GM18502 (cell line): Measurements from ENCODE around the gene FECH.
"Not testable (repeated sequence)": the region's sequence is repeated elsewhere in the genome, so short reads cannot be mapped to it uniquely, and the experiment has no call there.

Source experiments
- ATAC-seq: cut with Tn5 transposase; IDR thresholded peaks from one replicate; pipeline ENCODE4 v1.9.1; 2021; ENCODE audit warnings: mild to moderate bottlenecking; ENCODE audit not compliant: unreplicated experiment, poor library complexity

The FECH gene, protein sequence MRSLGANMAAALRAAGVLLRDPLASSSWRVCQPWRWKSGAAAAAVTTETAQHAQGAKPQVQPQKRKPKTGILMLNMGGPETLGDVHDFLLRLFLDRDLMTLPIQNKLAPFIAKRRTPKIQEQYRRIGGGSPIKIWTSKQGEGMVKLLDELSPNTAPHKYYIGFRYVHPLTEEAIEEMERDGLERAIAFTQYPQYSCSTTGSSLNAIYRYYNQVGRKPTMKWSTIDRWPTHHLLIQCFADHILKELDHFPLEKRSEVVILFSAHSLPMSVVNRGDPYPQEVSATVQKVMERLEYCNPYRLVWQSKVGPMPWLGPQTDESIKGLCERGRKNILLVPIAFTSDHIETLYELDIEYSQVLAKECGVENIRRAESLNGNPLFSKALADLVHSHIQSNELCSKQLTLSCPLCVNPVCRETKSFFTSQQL

DNA sequence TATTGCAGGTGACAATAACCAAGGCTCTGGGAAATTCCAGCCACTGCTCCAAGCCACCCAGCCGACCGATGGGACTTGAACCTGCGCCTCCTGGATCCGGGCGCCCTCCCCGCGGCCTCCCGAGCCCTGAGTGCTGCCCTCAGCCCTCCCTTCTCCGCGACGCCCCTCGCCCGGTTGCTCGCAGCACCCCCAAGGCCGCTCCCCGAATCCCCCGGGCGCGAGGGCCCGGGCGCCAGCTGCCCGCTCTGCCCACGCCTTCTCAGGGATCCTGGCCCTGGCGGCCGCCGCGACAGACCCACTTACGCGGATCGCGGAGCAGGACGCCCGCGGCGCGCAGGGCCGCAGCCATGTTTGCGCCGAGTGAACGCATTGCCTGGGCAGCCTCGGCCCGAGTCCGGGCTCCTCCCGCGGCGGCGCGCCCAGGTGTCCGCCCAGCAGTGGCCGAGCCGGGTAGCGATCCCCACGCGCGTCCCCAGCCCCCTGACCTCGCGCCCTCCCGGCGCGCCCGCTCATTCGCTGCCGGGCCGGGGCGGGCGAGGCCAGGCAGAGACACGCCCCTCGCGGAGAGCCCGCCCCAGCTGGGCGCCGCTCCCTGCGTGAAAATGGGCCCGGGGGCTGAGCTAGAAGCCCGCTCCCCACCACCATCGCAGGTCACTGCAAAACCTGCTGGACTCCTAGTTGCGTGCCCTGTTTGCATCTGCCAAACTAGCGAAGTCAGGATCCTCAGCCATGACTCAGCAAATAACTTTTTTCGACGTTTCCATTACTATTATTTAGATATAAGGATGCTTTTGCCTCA is at the start of gene FECH:
Gene FECH, minus strand, starts transcription at position 452 of the 799 bp plus-strand sequence. Its CDS starts 82 bp downstream, at position 370.
- peak; percentile 96 for ATAC-seq

DNA sequence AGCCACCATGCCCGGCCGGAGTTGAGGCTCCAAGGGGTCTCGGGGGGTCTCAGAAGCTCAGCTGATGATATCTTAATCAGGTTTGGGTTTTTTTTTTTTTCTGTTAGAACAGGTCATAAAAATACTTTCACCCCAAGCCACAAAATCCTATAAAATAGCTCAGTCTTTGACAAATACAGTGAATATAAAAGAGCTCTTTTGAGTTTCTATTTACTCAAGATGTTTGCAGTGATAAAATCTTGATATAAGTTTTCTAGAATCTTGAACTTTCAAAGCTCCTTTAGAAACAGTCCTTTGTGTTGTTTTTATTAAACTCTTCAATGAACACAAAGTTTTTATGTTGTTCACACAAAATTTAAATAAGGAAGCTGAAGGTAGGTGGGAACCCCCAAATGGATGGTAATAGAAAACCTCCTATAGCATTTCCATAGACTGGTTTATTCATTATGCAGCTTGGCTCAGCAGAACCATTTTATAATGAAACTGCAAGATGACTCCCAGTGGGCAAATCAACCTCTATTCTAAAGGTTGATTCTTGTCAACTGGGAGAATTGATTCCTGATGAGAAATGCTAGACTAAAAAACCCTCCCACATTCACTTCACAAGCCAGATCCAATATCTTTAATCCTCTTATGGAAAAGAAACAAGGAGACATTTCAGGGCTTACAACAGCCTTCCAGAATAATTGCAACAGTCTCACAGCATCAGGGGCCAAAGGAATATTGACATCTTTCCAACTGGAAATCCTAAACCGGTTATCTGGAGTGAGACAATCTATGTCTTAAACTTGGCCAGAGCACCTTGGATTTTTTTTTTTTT is 48.7 kb upstream of the FECH start:
- no peak for ATAC-seq

DNA sequence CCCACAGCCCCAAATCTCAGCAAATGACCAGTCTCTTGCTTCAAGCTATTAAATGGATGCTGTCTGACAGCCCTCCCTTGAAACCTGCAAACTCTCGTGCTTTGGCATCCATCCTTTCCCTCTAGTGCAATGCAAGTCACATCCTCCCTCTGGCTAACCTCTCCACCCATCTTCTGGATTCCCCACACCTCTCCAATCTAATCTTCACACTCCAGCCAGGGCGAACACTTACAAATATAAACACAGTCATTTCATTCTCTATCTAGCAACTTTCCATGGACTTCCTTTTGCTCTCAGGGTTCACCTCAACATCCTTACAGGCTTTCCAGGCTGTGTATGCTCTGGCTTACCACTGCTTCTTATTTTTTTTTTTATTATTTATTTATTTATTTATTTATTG is 45.2 kb upstream of the FECH start:
- ATAC-seq = no peak

DNA sequence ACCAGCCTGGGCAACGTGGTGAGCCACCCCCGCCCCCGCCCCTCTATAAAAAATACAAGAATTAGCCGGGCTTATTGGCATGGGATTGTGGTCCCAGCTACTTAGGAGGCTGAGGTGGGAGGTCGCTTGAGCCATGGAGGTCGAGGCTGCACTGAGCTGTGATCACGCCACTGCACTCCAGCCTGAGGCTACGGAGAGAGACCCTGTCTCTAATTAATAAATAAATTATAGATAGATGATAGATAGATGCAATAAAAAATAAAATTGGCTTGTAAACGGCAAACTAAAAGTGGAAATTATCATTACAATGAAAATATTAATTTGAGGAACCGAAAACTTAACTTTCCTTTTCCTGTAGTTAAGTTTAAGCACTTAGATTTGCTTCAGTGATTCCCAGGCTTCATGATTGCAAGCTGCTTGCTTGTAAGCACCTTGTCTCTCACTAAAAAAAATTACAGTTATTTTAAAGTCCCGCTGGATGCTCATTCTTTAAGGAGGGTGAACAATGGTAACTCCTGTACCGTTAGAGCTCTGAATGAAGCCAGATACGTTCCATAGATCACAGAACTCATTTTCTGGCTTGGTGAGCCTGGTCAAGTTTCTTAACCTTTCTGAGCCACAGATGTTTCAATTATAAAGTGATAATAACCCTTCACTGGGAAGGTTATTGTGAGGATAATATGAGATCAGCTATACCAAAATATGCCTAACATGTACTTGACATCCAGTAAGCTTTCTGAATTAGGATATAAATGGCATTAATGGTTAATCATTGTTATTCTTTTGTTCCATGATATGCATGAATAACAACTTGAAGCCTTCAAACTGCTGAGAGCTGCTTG is 44.5 kb upstream of the FECH start:
- ATAC-seq = peak; percentile 41

DNA sequence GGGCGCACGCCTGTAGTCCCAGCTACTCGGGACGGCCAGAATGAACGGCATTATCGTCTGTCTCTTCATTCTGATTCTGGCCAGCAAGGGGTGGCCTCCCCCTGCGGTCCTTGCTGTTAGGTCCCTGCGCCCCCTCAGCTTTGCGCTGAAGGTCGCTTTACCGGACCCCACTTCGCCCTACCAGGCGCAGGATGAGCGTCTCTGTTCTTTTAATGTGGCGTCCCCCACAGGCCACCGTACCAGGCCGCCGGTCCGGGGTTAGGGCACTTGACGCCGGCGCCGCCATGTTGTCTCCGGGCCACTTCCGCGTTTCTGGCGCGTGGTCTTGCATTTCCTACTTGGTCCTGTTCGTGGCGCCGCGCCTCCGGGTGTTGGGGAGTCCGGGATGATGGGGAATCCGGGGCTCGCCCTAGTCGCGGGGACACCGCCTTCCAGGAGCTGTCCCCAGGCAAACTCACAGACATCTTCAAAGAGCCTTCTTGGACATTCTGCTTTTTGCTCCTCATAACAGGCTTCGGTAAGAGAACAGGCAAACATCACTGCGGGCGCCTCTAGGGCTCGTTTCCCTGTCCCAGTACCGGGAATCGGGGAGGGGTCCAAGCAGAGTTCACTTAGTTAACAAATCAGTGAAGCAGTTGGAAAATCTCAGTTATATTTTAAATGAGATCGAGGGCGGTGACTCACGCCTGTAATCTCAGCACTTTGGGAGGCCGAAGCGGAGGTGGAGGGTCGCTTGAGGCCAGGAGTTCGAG is 43.7 kb upstream of the FECH start:
- ATAC-seq = peak; percentile 91

DNA sequence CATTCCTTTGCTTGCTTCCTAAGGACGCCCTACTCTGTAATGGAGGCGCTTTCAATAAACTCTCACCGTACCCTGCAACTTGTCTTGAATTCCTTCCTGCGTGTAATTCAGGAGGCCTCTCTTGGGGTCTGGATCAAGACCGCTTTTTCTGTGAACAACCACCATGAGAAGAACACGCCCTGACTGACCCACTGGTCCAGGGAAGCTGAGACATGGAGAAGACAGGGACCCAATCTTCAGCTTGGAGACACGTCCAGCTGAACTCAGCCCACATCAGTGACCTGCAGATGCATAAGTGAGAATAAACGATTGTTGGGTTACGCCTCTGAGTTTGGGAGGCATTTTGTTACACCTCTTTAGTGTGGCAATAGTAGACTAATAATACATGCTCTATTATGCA is 42.9 kb upstream of the FECH start:
- ATAC-seq = no peak

DNA sequence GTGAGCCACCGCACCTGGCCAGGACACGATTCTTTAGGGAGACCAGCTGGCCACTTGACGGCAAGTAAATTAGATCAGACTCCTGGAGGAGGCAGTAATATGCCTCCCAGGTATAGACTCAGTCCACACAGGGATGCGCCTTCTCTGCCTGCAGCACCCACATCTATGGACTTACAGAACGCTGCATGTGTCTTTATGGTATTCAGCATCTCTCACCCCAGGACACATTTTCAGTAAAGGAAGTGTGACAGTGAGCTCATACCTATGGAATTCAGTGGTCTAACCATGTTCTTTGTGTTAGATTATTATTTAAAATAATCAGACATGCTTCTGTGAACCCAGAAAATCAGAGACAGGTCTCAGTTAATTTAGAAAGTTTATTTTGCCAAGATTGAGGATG is 41.0 kb upstream of the FECH start:
- no peak for ATAC-seq

DNA sequence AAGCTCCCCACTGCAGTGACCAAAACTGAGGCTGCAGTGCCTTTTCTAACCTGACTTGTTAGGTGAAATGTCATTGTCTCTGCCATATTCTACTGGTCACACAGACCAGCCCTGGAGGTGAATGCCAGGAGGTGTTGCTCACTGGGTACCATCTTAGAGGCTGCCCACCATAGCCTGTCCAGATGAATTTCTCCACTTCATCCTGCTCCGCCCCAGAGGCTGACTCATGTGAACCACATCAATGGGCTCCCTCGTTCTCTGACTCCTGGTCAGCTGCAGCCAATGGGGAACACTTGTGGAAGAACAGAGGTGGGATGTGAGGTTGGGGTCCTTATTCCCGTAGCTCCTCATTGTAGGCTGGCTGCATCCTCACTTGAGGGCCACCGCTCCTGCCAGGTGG is 38.5 kb upstream of the FECH start:
- ATAC-seq = no peak

DNA sequence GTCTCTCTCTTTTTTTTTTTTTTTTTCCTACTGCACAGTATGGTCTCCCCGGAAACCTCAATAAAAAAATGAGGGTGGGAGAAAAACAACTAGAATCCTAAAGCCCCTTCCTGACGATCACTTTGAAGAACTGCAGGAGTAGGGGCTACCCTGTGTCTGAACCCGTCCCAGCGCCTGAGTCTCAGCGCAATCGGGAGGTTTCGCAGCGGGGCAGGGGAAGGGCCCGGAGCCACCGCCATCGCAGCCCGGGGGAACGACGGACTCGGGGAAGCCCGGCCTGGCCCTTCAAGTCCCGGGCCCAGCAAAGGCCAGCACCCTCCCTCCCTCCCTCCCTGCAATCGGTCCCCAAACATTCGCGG is 34.7 kb upstream of the FECH start:
- ATAC-seq = peak; percentile 22

DNA sequence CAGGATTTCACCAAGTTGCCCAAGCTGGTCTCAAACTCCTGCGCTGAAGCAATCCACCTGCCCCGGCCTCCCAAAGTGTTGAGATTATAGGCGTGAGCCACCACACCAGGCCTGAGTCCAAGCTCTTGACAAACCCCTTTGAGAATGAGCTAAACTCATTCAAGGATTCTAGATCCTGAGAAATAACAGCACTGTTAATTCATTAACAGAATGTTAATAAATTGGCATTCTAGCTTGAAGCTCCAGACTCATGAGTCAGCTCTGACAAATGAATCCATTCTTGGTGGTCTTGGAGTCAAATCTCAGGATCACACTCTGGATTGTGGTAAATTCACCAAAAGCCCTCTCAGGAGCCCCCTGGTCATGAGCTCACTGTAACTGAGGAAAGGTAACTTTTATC is 33.4 kb upstream of the FECH start:
- ATAC-seq = no peak

DNA sequence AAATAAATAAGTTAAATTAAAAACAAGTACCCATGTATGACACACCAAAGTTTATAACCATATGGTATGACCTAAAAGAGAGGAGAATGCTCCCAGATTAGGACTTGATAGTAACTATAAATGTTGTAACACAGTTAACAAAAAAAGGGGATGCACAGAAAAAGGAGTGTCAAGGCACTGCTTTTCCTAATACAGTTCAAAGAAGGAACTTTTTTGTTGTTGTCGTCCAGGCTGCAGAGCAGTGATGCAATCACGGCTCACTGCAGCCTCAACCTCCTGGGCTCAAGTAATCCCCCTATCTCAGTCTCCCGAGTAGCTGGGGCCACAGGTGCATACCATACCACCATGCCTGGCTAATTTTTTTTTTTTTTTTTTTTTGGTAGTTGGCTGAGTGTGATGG is 32.4 kb upstream of the FECH start:
- ATAC-seq = no peak

DNA sequence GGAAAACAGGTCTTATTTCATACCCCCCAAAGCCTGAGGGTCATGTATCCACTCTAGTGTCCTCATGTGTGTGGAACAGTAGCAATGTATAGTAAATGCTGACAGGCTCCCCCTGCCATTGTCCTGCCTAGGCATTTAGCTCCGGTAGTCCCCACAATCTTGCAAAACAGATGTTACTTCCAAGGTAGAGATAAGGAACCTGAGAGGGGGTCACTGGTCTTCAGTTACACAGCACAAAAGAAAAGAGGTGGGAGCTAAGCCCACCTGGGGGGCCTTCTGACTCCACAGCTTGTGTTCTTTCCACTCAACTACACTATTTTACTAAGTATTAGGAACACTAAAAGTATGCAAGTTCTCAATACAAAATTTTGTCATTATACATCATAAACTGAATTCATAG is 17.4 kb upstream of the FECH start:
- ATAC-seq = no peak

DNA sequence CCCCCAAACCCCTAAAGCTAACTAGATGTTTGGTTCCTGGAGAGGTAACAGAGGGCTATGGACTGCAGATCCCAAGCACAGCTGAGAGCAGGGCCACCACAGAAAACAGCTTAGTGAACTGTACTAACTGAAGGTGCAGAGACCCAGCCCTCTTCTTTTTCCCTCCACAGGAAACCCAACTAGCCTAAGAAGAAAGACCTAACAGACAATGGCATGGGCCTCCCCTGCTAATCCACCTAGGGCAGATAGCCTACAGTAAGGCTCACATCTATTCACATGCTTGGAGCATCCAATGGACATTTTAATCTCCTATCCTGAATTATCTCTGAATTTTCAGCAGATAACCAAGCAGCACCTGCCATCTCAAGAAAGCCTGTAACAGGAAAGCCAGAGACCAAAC is 8.8 kb upstream of the FECH start:
- ATAC-seq = no peak

DNA sequence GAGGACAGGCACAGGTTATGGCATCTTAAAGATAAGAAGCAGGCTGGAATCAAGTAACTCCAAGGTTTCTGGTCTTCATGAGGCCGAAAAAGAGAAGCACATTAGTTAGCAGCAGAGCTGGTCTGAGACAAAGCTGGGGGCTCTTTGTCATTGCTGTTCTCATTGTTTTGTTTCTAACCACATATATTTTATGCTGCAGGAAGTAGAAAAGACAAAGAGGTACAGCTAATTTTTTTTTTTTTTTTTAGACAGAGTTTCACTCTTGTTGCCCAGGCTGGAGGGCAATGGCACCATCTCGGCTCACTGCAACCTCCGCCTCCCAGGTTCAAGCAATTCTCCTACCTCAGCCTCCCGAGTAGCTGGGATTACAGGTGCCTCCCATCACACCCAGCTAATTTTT is 6.2 kb upstream of the FECH start:
- not testable (repeated sequence) for ATAC-seq

DNA sequence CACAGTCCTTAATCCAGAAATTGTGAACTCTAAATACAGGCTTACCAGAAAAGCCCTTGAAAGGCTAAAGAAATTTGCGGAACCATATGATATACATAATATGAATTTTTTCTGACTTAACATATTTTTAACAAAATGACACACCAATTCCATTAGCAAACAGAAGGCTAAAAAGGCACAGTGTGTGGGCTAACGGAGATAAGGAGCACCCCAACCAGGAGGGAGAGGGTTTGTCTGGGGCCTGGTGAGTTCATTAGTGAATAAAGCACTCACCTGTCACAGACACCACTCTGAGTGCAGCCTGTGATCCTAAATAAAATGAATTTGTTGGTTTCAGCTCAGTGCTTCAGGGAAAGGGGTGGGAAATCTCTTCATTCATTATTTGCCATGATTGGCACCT is 2.7 kb upstream of the FECH start:
- ATAC-seq = no peak

DNA sequence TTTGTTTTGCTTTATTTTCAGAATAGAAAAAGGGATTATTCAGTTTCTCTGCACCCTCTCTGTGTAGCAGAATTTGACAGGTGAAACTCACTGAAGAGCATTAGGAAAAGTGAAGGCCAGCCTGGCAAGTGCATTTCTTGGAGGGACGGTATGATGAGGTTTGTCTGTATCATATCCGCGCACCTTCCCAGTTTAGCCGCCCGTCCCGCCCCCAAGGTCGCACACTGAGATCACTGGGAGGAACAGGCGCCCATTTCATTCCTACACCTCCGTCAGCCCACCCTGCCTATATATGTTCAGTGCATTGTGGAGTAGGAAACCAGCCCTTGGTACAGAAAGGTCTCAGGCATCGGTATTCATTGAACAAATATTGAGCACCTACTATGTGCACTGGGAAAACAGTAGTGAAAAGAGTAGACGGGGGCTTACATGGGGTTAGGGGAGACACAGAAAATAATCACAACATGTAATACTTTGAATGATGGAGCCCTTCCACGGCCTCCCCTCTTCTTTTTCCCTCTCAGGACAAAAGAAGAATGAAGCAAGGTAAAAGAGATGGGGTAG is 678 bp upstream of the FECH start:
- ATAC-seq = no peak

DNA sequence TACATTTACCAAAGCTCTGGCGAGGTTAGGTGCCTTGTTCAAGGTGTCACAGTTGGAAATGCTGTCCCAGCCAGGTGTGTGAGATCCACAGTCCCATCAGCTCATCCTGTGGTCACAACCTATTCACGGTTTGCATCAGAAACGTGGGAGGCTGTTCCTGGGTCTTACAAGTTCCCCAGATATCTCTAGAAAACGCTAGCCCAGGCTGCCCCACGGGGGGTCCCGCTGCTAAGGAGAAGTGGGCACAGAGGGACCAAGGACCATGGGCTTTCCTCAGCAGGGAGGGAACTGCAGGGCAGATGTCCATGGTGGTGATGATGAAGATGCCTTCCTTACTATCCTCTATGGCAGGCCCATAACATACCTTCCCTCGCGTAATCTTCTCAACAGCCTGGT is 649 bp downstream of the FECH start:
- peak; percentile 4 for ATAC-seq

DNA sequence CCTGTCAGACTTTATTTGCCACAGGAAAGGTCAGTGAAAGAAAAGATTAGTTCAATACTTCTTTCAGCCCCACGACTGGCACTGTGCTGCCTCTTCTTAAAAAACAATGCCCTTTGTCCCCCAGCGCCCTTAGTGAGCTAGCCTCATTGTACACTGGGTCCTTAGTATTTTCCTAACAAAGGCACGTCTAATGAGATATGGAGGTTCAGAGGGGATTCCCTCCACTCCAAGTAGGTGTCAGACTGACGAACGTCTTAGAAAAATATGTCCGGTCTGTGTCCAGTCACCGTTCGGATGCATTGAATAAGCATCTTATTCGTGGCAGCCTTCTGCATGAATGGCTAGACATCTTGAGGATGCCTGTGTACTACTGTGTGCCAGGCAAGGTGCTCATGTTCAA is 1.1 kb downstream of the FECH start:
- no peak for ATAC-seq

DNA sequence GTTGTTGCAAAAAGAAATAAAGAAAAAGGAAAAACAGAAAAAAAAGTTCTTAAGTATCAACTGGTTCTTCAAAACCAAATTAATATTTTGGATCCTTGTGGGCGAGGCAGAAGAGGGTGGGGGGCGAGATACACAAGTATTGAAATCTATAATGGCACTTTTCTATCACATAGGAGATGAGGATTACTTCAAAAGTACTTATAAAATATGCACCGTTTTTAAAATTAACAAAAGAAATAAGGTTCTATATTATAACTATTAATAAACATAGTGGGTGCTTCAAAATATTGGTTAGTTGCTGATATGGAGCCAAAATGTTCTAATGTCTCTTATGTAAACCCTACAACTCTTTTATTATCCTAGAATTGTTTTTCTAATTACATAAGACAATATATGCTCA is 2.1 kb downstream of the FECH start:
- ATAC-seq = no peak
